Measurements from ENCODE around the gene MED27. TPM values are rescaled to one million over a fixed set of nuclear protein-coding genes. Genes with fewer than 3 reads are reported as not detected.

MED27 gene
- total and polyA plus RNA-seq, 9 of the 15 experiments (the other 6 are each of a cell fraction or from before 2014, with no cell fraction given) = 24.4 to 91.0 (median 36.1) TPM

DNA sequence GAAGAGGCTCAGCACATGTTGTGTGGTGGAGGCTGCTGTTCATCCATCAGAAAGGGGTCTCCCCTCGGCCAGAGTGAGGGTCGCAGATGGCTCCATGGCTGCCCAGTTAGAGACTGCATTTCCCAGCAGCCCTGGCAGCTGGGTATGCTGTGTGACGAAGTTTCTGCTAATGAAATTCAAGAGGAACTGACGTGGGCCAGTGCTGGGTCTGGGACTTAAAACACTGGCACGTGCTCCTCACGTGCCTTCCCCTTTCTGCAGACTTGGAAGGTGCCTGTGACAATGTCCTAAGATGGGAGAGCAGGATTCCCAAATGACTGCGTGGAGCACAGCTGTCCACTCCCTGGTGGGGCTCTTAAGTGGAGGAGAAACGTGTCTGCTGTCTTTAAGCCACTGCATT, 225.3 kb downstream of the MED27 start:
- DNase-seq (ENCODE audit: extremely low read depth in 1 of 4, low spot score in 3 of 4) (no peak), FAIRE-seq (no peak), ATAC-seq (no peak)
- Histone ChIP-seq H3K79me2 (ENCODE audit: control insufficient read depth, insufficient read depth, low read length) (no peaks in the 10 kb centered on the region), H3K36me3 (ENCODE audit: control insufficient read depth, insufficient read depth, low read length) (no peaks in the 10 kb centered on the region), H3K27me3 (ENCODE audit: control insufficient read depth in 2 of 2, insufficient read depth in 2 of 2, low read length in 2 of 2) (peaks cover 17 to 44% of the 10 kb centered on the region in 2 experiments), H3K4me1 (replicated peaks in 1 of 2; ENCODE audit: control insufficient read depth in 2 of 2, insufficient read depth in 2 of 2, low read length in 2 of 2) (peaks cover 0 to 7% of the 10 kb centered on the region in 2 experiments; a peak in 3 of 5 replicates), H4K20me1 (replicated peaks; ENCODE audit: control insufficient read depth, insufficient read depth, low read length) (0 out of 2 replicates have a peak, but pooled peaks cover 2% of the 10 kb centered on the region), H2AFZ (ENCODE audit: low read depth, low read length) (no peak overlapping the region), H3K9ac (ENCODE audit: insufficient read depth in 1 of 2, low read depth in 2 of 2, low read length in 2 of 2) (no peak overlapping the region), H3K4me3 (no peak overlapping the region), H3K9me3 (replicated peaks; ENCODE audit: control insufficient read depth, insufficient read depth, low read depth, low read length) (no peaks in the 10 kb centered on the region), H3K4me2 (ENCODE audit: insufficient read depth, low read length) (no peak overlapping the region), H3K9me1 (ENCODE audit: control insufficient read depth, insufficient read depth, low read length) (no peaks in the 10 kb centered on the region), H3K27ac (ENCODE audit: extremely low read depth, low read depth, low read length) (no peak overlapping the region)
- intact Hi-C loops (cut with micrococcal nuclease) (loop anchor here (2.0 kb wide), 1 partner anchor 92 kb away; no protein-coding TSS in a partner anchor), in situ Hi-C loops (cut with MboI) (no loop called here)
- POLR2A ChIA-PET = interaction anchor here (1.0 kb wide), 1 partner anchor 8 kb away, joined by 3 read pairs; no protein-coding TSS in a partner anchor
- CTCF ChIA-PET (ENCODE audit: low intra/inter-chr PET ratio) = interaction anchor here (1.4 kb wide), 1 partner anchor 92 kb away, joined by 5 read pairs; no protein-coding TSS in a partner anchor
- no TSS peak for BruUV-seq (replicated peaks)
- WGBS (ENCODE audit: insufficient coverage, low coverage, missing lambda C conversion rate) = 5% methylated on average over 8 of the region's 8 CpGs
- TF ChIP-seq BCOR (IDR thresholded peaks at IDR 0.05) = no peak
- TF ChIP-seq ERF (CRISPR knock-in tag; IDR thresholded peaks at IDR 0.05) = no peak
- TF ChIP-seq, protein P1, sequence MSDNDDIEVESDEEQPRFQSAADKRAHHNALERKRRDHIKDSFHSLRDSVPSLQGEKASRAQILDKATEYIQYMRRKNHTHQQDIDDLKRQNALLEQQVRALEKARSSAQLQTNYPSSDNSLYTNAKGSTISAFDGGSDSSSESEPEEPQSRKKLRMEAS (CRISPR knock-in tag; IDR thresholded peaks at IDR 0.05) = peak; percentile 44
- no peak for TF ChIP-seq MECOM (CRISPR knock-in tag; IDR thresholded peaks at IDR 0.05)
- no peak for TF ChIP-seq GABPB2 (CRISPR knock-in tag; conservative IDR thresholded peaks at IDR 0.05)
- no peak for TF ChIP-seq RBM25 (IDR thresholded peaks at IDR 0.05; ENCODE audit: low read depth, low read length, severe bottlenecking)
- no peak for TF ChIP-seq ARID2 (IDR thresholded peaks at IDR 0.05)
- TF ChIP-seq FOXA1 (IDR thresholded peaks at IDR 0.05; ENCODE audit: borderline replicate concordance) = no peak
- no peak for TF ChIP-seq ZFP1 (CRISPR knock-in tag; IDR thresholded peaks at IDR 0.05)
- no peak for TF ChIP-seq ZNF133 (CRISPR knock-in tag; IDR thresholded peaks at IDR 0.05)
- TF ChIP-seq BHLHE40 (IDR thresholded peaks at IDR 0.05; ENCODE audit: low read length) = peak; percentile 95
- TF ChIP-seq, protein P2, sequence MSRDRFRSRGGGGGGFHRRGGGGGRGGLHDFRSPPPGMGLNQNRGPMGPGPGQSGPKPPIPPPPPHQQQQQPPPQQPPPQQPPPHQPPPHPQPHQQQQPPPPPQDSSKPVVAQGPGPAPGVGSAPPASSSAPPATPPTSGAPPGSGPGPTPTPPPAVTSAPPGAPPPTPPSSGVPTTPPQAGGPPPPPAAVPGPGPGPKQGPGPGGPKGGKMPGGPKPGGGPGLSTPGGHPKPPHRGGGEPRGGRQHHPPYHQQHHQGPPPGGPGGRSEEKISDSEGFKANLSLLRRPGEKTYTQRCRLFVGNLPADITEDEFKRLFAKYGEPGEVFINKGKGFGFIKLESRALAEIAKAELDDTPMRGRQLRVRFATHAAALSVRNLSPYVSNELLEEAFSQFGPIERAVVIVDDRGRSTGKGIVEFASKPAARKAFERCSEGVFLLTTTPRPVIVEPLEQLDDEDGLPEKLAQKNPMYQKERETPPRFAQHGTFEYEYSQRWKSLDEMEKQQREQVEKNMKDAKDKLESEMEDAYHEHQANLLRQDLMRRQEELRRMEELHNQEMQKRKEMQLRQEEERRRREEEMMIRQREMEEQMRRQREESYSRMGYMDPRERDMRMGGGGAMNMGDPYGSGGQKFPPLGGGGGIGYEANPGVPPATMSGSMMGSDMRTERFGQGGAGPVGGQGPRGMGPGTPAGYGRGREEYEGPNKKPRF (IDR thresholded peaks at IDR 0.05; ENCODE audit: low read depth, low read length) = no peak
- no peak for TF ChIP-seq SREBF2 (CRISPR knock-in tag; IDR thresholded peaks at IDR 0.05)
- TF ChIP-seq RBM15 (IDR thresholded peaks at IDR 0.05; ENCODE audit: insufficient read depth, low read length) = no peak
- 0 out of 2 replicates have a peak, but pooled peaks have one; percentile 20 for TF ChIP-seq MYC (IDR thresholded peaks at IDR 0.05; ENCODE audit: low read depth, low read length)
- TF ChIP-seq MYC (CRISPR knock-in tag; IDR thresholded peaks at IDR 0.05; ENCODE audit: borderline replicate concordance, low read depth) = no peak
- TF ChIP-seq, protein P3, sequence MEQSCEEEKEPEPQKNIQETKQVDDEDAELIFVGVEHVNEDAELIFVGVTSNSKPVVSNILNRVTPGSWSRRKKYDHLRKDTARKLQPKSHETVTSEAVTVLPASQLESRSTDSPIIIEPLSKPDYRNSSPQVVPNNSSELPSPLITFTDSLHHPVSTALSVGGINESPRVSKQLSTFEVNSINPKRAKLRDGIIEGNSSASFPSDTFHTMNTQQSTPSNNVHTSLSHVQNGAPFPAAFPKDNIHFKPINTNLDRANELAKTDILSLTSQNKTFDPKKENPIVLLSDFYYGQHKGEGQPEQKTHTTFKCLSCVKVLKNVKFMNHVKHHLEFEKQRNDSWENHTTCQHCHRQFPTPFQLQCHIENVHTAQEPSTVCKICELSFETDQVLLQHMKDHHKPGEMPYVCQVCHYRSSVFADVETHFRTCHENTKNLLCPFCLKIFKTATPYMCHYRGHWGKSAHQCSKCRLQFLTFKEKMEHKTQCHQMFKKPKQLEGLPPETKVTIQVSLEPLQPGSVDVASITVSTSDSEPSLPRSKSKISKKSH (CRISPR knock-in tag; IDR thresholded peaks at IDR 0.05) = no peak
- no peak for TF ChIP-seq FOSL1 (tag; conservative IDR thresholded peaks at IDR 0.05)
- TF ChIP-seq, protein P4, sequence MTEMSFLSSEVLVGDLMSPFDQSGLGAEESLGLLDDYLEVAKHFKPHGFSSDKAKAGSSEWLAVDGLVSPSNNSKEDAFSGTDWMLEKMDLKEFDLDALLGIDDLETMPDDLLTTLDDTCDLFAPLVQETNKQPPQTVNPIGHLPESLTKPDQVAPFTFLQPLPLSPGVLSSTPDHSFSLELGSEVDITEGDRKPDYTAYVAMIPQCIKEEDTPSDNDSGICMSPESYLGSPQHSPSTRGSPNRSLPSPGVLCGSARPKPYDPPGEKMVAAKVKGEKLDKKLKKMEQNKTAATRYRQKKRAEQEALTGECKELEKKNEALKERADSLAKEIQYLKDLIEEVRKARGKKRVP (CRISPR knock-in tag; IDR thresholded peaks at IDR 0.05) = no peak
- no peak for TF ChIP-seq GTF2F1 (IDR thresholded peaks at IDR 0.05; ENCODE audit: low read depth, low read length)

All from K562 (cell line).